Activated CD4-positive, CD25-positive, alpha-beta regulatory T cell treated with anti-CD3 and anti-CD28 coated beads, Interleukin-2, amount 50 U/mL, for 16 hours (primary cell): ENCODE results near the gene TIMM21.

Source experiments
- DNase-seq: peaks from one replicate; pipeline ENCODE4 v3.0.0-alpha.2; 2020; ENCODE audit warnings: low read depth, low spot score

TIMM21 gene

DNA sequence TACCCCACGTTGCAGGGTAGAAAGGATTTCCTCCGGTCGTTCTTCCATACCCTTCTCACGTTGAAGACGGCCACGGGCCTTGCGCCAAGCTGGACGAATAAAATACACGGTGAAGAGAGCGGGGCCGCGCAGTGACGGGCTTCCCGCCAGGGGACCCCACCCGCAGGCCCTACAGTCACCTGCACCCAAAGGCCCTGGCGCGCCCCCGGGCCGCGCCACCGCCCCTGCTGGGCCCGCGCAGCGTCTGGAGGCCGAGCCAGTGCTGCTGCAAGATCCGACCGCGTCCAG is 888 bp upstream of the TIMM21 start:
- DNase-seq: no peak

DNA sequence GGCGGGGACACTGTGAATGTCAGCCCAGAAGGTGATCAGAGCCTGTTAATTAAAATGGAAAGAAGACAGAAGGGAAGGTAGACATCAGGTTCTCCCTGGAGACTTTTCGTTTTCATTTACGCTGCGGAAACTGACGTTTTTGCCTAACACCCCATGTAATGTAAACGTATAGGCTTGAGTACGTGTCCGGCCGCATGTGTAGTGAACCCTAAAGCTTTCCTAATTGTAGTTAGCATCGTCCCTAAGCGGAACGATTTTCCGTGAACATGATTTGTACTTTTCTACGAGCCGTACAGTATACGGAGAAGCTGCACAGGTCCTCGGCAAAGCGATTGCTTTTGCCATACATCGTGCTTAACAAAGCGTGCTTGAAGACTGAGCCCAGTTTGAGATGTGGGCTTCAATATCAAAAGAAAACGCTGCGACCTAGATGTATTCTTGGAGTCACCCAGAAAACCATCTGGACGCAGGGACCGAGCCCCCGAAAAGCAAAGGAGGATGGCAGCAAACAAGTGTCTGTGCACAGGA is 284 bp downstream of the TIMM21 start:
- DNase-seq: no peak

DNA sequence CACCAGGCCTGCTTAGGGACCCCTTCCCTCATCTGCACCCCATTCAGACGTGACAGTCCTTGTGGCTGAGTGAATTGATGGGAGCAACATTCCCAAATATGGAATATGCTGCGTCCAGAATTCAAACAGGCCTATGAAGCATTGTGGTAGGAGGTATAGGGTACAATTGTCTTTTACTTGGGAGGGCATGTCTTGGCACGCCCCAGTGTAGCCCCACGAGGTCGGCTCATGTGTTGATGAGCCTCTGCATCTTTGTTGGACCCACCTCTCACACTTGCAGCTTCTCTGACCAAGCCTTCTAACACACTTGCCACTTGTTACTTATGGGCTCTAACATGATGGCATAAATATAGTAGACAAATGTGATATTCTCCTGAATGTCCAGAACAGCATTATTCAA is 1.6 kb downstream of the TIMM21 start:
- DNase-seq: no peak

DNA sequence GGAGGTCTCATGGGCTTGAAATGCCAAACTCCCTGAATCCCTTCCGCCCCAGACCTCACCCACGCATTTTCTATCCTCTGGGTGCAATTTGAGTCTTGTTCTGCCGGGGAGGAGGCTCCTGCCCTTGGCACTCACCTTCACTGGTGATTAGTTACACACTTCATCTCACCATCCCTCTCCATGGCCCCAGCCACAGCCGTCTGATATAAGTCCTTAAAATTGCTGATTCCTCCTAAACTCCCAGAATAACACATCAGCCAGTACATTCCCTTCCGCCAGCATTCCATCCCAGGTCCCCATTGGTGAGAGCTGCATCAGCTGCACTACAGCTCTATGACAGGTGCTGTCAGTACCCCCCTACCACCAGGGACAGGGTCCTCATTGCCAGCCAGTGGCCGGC is 3.9 kb downstream of the TIMM21 start:
- DNase-seq: no peak

DNA sequence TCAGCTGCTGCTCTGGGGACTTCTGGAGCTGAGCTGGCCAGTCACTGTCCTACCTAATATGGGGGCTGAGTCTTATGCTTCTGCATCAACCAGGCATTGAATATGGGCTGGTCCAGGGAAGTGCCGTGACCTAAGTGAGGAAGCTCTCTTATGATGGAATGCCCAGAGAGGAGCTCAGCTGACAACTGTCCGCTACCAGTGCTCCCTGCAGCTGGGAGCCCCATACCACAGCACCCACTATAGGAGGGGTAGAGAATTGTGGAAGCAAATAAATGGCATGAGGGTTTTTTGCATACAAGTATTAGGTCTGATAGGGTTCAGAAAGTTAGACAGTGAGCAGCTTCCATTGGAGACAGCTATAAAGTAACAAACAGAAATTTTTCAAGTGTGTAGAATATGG is 4.5 kb downstream of the TIMM21 start:
- no peak for DNase-seq

DNA sequence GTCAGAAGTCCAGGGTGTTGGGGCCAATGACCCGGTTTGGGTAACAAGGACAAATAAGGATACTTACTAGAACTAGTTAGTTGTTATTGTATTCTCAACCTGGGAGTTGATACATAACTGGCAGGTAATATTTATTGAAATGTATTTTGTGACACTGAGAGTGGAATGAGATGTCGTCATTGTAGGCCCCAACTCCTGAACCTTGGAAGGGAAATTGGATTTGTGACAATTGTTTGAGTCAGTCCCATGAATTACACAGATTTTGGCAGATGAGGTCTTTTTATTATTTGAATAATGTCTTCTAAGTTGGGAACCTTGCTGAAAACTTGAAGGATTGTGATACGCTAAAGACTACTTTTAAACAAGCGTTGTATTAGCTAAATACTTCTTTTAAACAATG is 5.1 kb downstream of the TIMM21 start:
- no peak for DNase-seq

DNA sequence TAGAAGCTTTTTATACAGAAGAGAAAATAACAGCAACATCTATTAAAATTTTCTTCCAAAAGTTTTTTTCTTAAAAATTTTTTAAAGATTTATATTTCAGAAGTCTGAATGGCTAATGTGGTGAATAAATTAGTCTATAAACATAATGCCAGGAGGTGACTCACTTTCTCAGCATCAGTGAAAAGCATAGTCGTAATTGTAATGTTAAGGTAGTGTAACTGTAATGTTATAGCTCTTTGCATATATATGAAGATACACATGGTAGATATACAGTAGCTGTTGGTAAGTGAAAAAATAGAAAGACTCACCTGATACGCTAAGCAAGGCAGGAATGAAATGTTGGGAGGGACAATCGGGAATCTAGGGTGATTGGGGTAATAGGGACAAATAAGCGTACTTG is 5.5 kb downstream of the TIMM21 start:
- DNase-seq: no peak

DNA sequence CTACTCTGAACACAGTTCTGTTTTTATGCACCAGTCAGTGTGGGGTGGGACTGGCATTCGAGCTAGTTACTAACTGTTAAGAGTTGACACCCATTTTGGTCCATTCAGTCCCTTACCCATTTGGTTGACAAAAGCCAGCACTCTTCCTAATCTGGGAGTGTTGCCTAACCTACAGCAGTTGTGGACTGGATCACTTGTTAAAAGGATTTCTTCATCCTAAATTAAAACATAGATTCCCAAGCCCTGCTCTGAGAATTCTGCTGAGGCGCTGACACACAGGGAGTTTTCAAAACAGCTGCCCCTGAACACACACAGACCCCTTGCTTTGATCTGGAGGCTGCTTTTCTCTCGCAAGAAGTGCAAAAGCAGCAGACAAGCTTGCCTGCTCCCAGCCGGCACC is 6.4 kb downstream of the TIMM21 start:
- DNase-seq: no peak

DNA sequence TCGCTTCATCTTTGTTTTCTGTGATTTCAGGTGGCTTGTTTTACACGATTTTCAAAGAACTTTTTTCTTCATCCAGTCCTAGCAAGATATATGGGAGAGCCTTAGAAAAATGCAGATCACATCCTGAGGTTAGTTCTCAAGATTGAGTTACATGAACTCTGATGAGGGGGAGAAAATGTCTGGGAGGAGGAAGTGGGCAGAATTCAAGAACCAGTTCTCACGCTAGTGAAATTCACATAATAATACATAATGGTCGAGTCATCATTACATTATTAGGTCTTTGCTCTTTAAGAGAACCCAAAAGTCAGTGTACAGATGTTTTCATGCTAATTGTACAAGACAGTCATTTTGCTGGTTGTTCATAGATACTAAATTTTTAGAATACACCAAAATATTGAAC is 7.0 kb downstream of the TIMM21 start:
- DNase-seq: no peak

DNA sequence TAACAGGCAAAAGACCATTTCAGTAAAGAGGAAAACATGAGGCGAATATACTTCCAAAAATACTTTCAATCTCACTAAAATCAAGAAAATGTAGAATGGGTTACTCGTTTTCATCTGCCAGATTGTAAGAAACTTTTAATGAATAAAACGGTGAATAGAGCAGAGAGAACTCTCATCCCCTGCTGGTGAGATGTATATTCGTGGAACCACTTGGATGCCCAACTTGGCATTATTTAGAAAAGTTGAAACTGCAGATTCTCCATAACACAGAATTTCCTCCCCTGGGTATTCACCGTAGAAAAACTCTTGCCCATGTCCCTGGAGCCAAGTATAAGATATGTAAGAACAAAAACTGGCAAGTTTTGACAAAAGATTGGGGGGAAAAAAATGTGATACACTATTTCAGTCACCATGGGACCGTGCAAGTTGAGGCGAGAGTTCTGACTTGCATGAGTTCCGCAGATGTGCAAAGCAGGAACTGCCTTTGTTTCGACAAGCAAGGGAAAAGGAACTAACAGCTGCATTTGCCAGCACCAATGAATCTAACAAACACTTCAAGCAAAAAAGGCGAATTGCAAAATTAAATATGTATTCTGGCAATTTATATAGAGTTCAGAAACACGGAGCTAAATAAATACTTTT is 14.8 kb downstream of the TIMM21 start:
- DNase-seq: no peak

DNA sequence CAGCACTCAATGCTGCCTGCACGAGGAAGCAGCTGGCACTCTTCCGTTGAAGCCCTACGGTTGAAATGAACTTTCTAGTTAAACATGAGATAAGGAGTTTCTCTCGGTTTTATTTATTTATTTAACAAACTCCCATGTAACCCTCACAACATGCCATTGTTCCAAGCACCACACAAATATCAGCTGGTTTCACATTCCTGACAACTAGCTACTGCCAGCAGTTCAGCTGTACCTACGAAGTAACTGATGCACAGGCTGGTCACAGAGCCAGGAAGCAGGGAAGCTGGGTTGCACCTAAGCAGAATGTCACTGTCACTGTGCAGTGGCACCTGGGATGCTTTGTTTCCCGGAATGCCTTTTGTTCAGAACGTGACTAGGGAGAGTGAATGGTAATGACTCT is 18.1 kb downstream of the TIMM21 start:
- no peak for DNase-seq

DNA sequence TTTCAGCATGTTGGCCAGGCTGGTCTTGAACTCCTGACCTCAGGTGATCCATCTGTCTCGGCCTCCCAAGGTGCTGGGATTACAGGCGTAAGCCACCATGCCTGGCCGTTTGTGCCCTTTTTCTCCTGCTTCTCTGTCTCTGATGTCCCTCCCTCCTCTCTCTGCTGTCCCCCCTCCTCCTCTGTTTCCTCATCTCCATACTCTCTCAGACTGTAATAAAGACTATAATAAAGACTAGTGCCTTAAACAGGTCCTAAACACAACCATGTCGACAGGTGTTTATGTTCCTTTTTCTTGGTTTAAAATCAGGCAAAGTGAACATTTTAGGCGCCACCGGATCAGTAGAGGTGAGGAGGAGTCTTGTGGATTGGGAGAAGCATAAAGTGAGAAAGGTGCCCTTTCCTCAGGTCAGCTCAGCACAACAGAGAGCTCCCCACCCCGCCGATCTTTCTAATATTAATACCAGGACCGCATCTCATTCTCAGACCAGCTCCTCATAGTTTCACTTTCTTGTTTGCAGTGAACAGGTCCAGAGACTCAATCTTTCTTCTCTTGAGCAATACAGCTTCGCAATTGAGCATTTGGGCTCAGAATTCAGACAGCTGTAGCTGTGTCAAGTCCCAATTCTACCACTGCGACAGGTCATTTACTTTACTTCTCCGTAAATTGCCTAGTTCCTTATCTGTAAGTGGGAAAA is 23.7 kb downstream of the TIMM21 start:
- no peak for DNase-seq

DNA sequence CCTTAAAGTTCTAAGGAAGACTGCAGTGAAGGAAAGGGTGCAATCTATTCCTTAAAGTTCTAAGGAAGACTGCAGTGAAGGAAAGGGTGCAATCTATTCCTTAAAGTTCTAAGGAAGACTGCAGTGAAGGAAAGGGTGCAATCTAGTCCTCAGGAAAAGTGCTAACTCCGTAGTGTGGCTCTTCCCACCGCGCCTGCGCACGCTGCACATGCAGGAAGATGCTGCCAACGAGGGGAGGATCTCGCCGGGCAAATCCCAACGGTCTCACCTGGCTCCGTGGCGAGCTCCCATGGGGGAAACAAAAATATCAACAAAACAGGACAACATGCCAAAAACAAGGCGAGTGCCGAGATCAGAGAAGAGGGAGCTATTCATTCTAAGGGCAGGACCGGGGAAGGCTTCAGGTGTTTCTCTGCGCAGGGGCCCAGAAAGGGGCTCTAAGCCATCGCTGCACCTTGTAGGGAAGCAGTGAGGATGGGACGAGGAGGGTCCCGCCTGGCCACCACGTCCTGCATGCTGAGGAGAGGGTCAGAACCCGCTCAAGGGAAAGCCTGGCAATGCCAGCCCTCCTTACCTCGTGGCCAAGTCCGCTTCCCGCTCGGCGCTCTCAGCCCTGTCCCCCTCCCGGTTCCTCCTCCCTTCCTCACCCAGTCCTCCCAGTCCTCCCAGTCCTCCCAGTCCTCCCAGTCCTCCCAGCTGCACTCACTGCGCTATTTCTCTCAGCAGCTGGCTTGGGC is 24.5 kb downstream of the TIMM21 start:
- no peak for DNase-seq

DNA sequence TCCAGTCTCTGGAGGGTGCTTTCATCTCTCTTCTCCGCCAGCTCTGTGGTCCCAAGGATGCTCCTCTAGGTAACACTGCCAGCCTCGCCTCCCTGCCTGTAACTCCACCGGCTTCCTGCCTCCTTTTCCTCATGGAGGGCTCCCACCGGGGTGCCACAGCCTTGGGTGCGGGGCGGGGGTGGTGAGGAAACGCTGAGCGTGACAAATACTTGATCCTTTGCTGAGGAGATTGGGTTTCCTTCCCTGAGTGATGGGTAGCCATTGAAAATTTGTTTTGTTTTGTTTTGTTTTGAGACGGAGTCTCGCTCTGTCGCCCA is 25.1 kb downstream of the TIMM21 start:
- no peak for DNase-seq

DNA sequence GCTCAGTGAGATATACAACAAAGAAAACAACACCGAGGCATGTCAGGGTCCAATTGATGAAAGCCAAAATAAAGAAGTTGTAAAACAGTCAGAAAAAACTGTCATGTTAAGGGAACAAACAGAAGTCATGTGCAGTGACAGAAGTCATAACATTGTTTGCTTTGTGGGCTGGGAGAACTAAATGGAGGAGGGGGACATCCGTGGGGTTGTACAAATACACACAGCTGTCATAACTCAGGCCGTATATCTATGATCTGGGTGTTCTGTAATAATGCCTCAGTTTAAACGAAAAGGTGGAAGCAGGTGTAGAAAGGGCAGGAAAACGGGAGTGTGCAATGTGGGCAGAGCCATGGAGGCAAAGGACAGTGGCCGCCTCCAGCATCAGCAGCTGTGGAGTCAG is 27.3 kb downstream of the TIMM21 start:
- no peak for DNase-seq

DNA sequence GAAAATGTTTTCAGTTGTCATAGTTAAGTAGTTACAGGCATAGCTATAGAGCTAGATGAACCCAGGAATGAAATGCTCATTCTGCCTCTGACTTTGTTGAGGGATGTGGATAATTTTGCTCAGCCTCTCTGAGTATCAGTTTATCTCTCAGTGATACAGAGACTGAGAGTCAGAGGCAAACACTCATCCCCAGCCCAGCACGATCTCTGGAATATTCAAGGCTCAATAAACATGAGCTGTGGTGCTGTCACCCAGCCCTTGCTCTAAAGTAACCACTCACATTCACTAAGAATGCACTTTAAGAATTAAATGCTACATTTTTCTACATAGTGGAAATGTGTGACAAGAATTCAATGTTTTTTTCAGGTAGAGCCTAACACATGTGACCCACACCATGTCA is 30.6 kb downstream of the TIMM21 start:
- DNase-seq: no peak

DNA sequence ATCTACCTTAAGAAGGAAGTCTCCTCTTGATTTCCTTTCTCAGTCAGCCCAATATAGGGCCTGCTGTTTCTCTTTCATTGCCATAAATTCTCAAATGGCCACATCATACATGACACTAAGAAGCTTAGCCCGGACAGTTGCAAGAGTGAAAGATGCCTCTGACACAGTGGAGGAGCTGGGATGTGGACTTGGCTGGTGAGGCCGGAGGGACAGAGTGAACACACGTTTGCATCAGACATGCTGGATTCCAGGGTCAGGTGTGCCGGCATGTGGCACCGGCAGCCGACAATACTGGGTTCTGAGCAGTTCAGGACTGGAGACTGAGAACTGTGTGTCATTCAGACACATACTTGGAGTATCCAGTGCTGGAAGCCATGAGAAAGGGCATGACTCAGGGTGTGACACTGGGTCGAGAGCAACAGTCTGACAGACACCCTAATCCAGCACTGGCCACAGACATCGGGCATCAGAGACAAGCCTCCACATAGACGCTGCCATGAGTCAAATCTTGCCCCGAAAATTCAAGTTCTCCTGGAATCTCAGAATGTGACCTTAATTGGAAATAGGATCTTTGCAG is 31.4 kb downstream of the TIMM21 start:
- no peak for DNase-seq

DNA sequence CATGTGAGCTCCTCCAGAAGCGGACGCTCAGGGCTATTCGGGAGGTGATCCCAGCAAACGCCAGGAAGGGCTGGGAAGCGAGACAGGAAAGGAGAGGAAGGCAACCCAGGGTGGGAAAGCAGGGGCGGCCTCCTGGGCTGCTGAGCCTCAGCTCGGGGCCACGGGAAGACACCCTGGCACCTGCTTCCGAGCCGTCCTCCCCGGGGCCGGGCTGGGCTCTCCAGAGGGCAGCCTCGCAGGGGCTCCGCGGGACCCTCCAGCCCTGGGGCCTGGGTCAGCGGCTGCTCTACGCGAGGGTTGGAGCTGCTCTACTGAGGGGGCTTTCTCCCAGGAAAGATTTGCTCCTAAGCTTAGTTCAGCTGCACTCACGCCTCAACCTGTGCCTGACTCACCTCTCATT is 34.0 kb downstream of the TIMM21 start:
- no peak for DNase-seq

DNA sequence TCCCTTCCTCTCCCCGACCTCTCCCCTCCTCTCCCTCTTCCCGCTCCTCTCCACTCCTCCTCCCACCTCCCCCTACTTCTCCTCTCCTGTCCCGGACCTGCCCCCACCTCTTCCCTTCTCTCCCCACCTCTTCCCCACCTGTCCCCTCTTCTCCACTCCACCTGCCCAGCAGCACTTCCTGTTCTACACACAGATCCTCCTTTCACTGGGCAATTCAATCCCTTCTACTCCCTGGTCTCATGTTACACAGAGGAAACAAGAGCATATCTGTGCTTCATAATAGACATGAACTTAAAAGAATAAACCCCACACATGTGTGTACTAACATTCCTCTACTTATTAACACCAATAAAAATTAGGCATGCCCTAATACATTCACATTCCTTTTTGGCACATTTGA is 34.8 kb downstream of the TIMM21 start:
- no peak for DNase-seq

DNA sequence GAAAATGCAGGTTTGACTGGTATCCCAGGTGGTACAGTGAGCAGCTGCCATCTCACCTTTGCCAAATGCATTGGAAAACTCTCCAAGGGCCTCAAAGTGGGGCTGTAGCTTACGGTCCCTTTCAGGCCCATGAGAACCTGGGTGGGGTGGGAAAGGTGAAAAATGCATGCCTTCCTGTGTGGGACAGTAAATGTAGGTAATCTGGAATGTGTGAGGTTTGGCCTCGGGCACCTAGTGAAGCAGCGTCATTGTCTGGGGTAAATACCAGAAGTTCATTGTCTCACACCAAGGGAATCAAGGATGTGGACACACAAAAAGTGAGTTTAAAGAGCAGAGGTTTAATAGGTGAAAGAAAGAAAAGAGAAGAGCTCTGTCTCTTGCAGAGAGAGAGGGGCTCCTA is 36.6 kb downstream of the TIMM21 start:
- DNase-seq: no peak

DNA sequence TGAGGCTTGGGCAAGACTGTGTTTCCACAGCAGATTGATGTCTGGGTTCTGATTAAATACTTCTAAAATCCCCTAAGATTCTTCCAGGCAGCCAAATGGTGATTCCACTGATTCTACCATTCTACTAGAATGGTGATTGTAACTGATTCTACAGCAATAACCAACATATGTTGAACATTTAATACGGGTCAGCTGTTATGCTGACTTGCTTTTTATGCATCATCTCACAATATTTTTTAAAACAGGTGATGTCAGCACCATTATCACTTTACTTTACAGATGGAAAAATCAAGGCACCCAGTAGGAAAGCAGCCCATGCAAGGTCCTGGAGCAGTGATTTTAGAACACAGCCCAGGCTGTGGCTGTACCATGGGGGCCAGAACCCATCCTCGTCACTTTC is 37.5 kb downstream of the TIMM21 start:
- no peak for DNase-seq

DNA sequence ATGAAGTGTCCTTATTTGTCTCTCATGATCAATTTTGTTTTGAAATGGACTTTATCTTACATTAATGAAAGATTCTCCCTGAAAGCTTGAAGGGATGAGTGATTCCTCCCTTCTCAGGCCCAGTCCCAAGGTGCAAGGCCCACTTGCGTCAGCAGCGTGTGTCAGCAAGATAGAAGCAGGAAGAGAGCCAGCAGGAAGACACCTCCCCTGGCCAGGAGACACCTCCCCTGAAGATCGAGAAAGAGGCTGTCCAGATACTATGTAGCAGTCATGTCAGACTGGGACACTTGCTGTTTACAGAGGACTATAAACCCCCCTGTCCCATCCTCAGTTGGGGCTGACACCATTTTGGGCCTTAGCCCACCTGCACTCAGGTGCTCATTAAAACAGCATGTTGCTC is 38.3 kb downstream of the TIMM21 start:
- DNase-seq: no peak

DNA sequence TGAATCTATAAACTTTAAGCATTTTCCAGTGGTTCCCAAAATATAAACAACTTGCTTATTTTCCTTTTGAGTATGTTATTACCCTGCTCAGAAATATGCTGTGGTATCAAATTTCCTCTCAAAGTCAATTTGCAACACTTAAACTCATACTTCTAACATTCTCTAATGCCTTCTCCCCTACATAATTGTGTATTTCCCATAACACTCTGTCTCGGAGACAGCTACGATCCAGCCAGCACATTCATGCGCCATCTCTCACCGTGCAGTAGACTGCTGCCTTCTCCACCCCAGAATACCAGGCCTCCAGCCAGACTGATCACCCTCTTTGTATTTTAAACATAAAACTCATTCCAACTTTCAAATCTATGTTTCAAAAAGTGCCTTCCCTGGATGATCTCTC is 41.8 kb downstream of the TIMM21 start:
- no peak for DNase-seq
